Pons (tissue), 1 donor: Measurements from ENCODE around the gene TANGO2.
"Not testable (repeated sequence)": the region's sequence is repeated elsewhere in the genome, so short reads cannot be mapped to it uniquely, and the experiment has no call there.

Experiments used
- DNase-seq: peaks from one replicate; pipeline ENCODE4 v3.0.0-alpha.2; 2016; ENCODE audit warnings: low spot score

TANGO2 gene

GRCh38 chr22:20064545-20065262 is 43.8 kb downstream of the TANGO2 start:
- DNase-seq = no peak

GRCh38 chr22:20065896-20066616 is 45.1 kb downstream of the TANGO2 start:
- DNase-seq = no peak

GRCh38 chr22:20066617-20067383 is 45.9 kb downstream of the TANGO2 start:
- no peak for DNase-seq

GRCh38 chr22:20067384-20067682 is 46.4 kb downstream of the TANGO2 start:
- not testable (repeated sequence) for DNase-seq

- no peak for DNase-seq
Measured at GRCh38 chr22:20068640-20069039, 47.7 kb downstream of the TANGO2 start.

- no peak for DNase-seq
Measured at GRCh38 chr22:20069331-20070042, 48.6 kb downstream of the TANGO2 start.

GRCh38 chr22:20071524-20071972 is 50.6 kb downstream of the TANGO2 start:
- no peak for DNase-seq

- DNase-seq = no peak
Measured at GRCh38 chr22:20076627-20077172, 55.8 kb downstream of the TANGO2 start.

GRCh38 chr22:20079745-20080444 is 59.0 kb downstream of the TANGO2 start, which contains the start of gene DGCR8:
Gene DGCR8, plus strand, starts transcription at chr22:20080241. Its CDS starts 5,723 bp downstream, at chr22:20085964.
- peak; percentile 93 for DNase-seq

- DNase-seq = peak; percentile 40
Measured at GRCh38 chr22:20080445-20080775, 59.5 kb downstream of the TANGO2 start.

- DNase-seq = peak; percentile 28
Measured at GRCh38 chr22:20080776-20081654, 60.1 kb downstream of the TANGO2 start.

GRCh38 chr22:20083157-20083890 is 62.4 kb downstream of the TANGO2 start:
- no peak for DNase-seq

- no peak for DNase-seq
Measured at GRCh38 chr22:20083891-20084546, 63.1 kb downstream of the TANGO2 start.

GRCh38 chr22:20084547-20085413 is 63.9 kb downstream of the TANGO2 start:
- no peak for DNase-seq

- DNase-seq = no peak
Measured at GRCh38 chr22:20085651-20086050, 64.7 kb downstream of the TANGO2 start.

GRCh38 chr22:20086101-20086599 is 65.2 kb downstream of the TANGO2 start:
- DNase-seq = no peak

GRCh38 chr22:20086763-20087162 is 65.9 kb downstream of the TANGO2 start:
- no peak for DNase-seq
